Endothelial cell of umbilical vein (primary cell): ENCODE data around the gene RPS17. TPM values are rescaled to one million over a fixed set of nuclear protein-coding genes. Genes with fewer than 3 reads are reported as not detected.

Experiments
- BruUV-seq: library from RNA; stranded (reverse); fragments of 400-500 nt; replicated peaks from 2 replicates; lab custom pipeline; 2021; lab: Mats Ljungman, UMichigan
- CTCF ChIA-PET: fragments of 300-600, 350-600 bp; sonication (Branson Sonifier 250); formaldehyde crosslinking; loops from one replicate; lab custom pipeline; 2021; ENCODE audit warnings: antibody characterized with exemption, inconsistent platforms; lab: Charles Lee
- POLR2A ChIA-PET: fragments of 300-600, 350-600 bp; sonication (Branson Sonifier 250); formaldehyde crosslinking; loops from one replicate; lab custom pipeline; 2021; ENCODE audit warnings: antibody characterized with exemption, inconsistent platforms; lab: Charles Lee
- DNase-seq: peaks from one replicate; pipeline ENCODE4 v3.0.0-alpha.2; 2011; ENCODE audit warnings: low read depth, low spot score
- FAIRE-seq: peaks from 2 replicates; lab custom pipeline; 2011; peaks lifted over from hg19 to GRCh38; lab: Jason Lieb, UNC
- H2AFZ ChIP-seq: 2 replicates; pipeline ENCODE4 v1.6.0; 2012; ENCODE audit warnings: low read depth, low read length, control low read depth, inconsistent platforms
- H3K27ac ChIP-seq: 2 replicates; pipeline ENCODE4 v1.5.1; 2011; ENCODE audit warnings: low read depth, mild to moderate bottlenecking, control low read depth, low read length, moderate library complexity; ENCODE audit not compliant: insufficient read depth
- H3K27me3 ChIP-seq, 2 experiments: 2 replicates each; pipeline versions ENCODE4 v1.6.0 to v1.6.1; 2011; ENCODE audit warnings: low read length in 2 of 2, mixed read lengths in 1 of 2; ENCODE audit not compliant: control insufficient read depth in 2 of 2, insufficient read depth in 2 of 2
- H3K36me3 ChIP-seq, 2 experiments: 2 replicates in 1 of 2; 3 replicates in 1 of 2; pipeline ENCODE4 v1.5.1; 2011; ENCODE audit warnings: low read length in 2 of 2, mild to moderate bottlenecking in 1 of 2, moderate library complexity in 1 of 2; ENCODE audit not compliant: control insufficient read depth in 2 of 2, insufficient read depth in 2 of 2; ENCODE audit errors: extremely low read depth in 1 of 2
- H3K4me1 ChIP-seq: 3 replicates; pipeline ENCODE4 v1.5.1; 2011; ENCODE audit warnings: mild to moderate bottlenecking, low read length; ENCODE audit not compliant: control insufficient read depth, insufficient read depth; ENCODE audit errors: extremely low read depth
- H3K4me2 ChIP-seq: 2 replicates; pipeline ENCODE4 v1.6.1; 2011; ENCODE audit warnings: low read length, control low read depth, mixed read lengths; ENCODE audit not compliant: insufficient read depth
- H3K4me3 ChIP-seq, 3 experiments: fragments of 200-600 bp in 1 of 3; sonication (generic), shearing (Covaris generic) in 1 of 3; replicated peaks in 1 of 3; 2 replicates each; pipeline ENCODE4 v1.5.1; 2011 to 2016; ENCODE audit warnings: control low read depth in 3 of 3, low read length in 3 of 3, mild to moderate bottlenecking in 2 of 3, inconsistent platforms in 1 of 3, low read depth in 1 of 3, moderate library complexity in 1 of 3; ENCODE audit not compliant: insufficient read depth in 1 of 3
- H3K79me2 ChIP-seq: 2 replicates; pipeline ENCODE4 v1.6.0; 2012; ENCODE audit warnings: low read length, inconsistent platforms; ENCODE audit not compliant: control insufficient read depth, insufficient read depth
- H3K9ac ChIP-seq: replicated peaks from 2 replicates; pipeline ENCODE3; 2011; ENCODE audit warnings: low read length, control low read depth; ENCODE audit not compliant: insufficient read depth; ENCODE audit errors: extremely low read depth
- H3K9me1 ChIP-seq: replicated peaks from 3 replicates; pipeline ENCODE4 v1.6.0; 2011; ENCODE audit warnings: mild to moderate bottlenecking, low read length; ENCODE audit not compliant: control insufficient read depth, insufficient read depth; ENCODE audit errors: extremely low read depth
- H3K9me3 ChIP-seq: replicated peaks from 2 replicates; pipeline ENCODE4 v1.5.1; 2012; ENCODE audit warnings: low read length, inconsistent platforms; ENCODE audit not compliant: control insufficient read depth, insufficient read depth
- H4K20me1 ChIP-seq: replicated peaks from 2 replicates; pipeline ENCODE3; 2011; ENCODE audit warnings: mild to moderate bottlenecking, low read length; ENCODE audit not compliant: control insufficient read depth, insufficient read depth; ENCODE audit errors: extremely low read depth
- EZH2 ChIP-seq: IDR thresholded peaks from 2 replicates; pipeline ENCODE4 v1.6.1; 2012; ENCODE audit warnings: borderline replicate concordance, low read depth, mild to moderate bottlenecking, moderate library complexity, low read length, inconsistent platforms; ENCODE audit not compliant: severe bottlenecking
- GATA2 ChIP-seq: IDR thresholded peaks from 2 replicates; pipeline ENCODE4 v1.7.0; 2011; ENCODE audit warnings: low read depth, mild to moderate bottlenecking, moderate library complexity, mixed read lengths, low read length; ENCODE audit not compliant: insufficient read length, insufficient read depth
- JUN ChIP-seq: IDR thresholded peaks from 2 replicates; pipeline ENCODE4 v1.6.1; 2011; ENCODE audit warnings: borderline replicate concordance, low read depth; ENCODE audit not compliant: insufficient read length, insufficient read depth
- MYC ChIP-seq: IDR thresholded peaks from one replicate; pipeline ENCODE4 v1.6.1; 2011; ENCODE audit warnings: mild to moderate bottlenecking, low read depth, low read length
- POLR2A ChIP-seq: IDR thresholded peaks from 2 replicates; pipeline ENCODE4 v1.6.1; 2012; ENCODE audit warnings: low read depth, mild to moderate bottlenecking, control low read depth, low read length
- POLR2AphosphoS5 ChIP-seq: IDR thresholded peaks from 2 replicates; pipeline ENCODE4 v1.6.1; 2012; ENCODE audit warnings: low read depth, mild to moderate bottlenecking, control low read depth, low read length, moderate library complexity; ENCODE audit not compliant: insufficient read depth
- dilution Hi-C: fragments of 300-500 bp; cut with MboI; formaldehyde crosslinking; loops from one replicate; pipeline ENCODE4 v1.15.0; 2019; ENCODE audit warnings: low sequenced_read_pairs; ENCODE audit not compliant: extremely low pct_ligation_motif_present
- intact Hi-C: fragments of 100-400 bp; cut with micrococcal nuclease; formaldehyde crosslinking; loops from one replicate; pipeline ENCODE4 v1.10.0; 2022
- polyA plus RNA-seq, 4 experiments: library from polyadenylated mRNA; depleted of rRNA in 3 of 4; stranded (reverse) in 3 of 4; unstranded in 1 of 4; fragments of >200 nt; gene quantifications; 2 replicates each; pipeline versions ENCODE4 v1.2.1 to v1.2.3, GENCODE V29; 2011 to 2012; ENCODE audit warnings: missing spikeins in 1 of 4
- total RNA-seq: library from RNA; stranded (reverse); gene quantifications from 2 replicates; pipeline ENCODE4 v1.2.3, GENCODE V29; 2021
- TF ChIP-seq, protein P1 (sequence below): IDR thresholded peaks from 2 replicates; pipeline ENCODE4 v1.6.1; 2011; ENCODE audit not compliant: insufficient read depth, insufficient read length
- TF ChIP-seq, protein P2 (sequence below), 2 donors: IDR thresholded peaks; 1 replicate in 1 of 2; 2 replicates in 1 of 2; pipeline ENCODE4 v1.5.1; 2011; ENCODE audit warnings: low read length in 2 of 2, mild to moderate bottlenecking in 2 of 2, moderate library complexity in 2 of 2, control low read depth in 1 of 2, inconsistent platforms in 1 of 2, low read depth in 1 of 2; ENCODE audit not compliant: insufficient read depth in 1 of 2; ENCODE audit errors: extremely low read depth in 1 of 2

RPS17 gene
- total and polyA plus RNA-seq, 2 donors (not counting 3 experiments of a cell fraction or from before 2014, with no cell fraction given) = 1,690 to 4,382 TPM

DNA sequence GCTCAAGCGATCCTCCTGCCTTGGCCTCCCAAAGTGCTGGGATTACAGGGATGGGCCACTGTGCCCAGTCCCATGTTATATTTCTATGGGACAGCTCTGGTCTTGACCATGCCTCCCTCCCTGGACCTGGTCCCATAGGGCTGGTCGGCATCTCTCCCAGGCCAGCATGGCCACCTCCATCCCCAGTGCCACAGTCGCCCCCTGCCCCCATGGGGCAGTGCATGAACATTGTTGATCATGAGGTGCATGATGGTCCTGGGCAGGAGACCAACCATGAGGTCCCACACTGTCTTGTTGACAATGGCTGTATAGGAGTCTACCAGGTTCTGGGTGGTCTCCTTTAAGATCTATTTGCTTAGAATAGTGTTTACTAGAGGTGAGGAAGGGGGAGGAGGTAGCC, 6.5 kb downstream of the RPS17 start:
- Histone ChIP-seq H3K9me3 (no peaks in the 10 kb centered on the region), H3K27ac (no peak overlapping the region), H2AFZ (no peak overlapping the region), H4K20me1 (peaks cover 3% of the 10 kb centered on the region), H3K79me2 (peaks cover 27% of the 10 kb centered on the region), H3K4me1 (peaks cover 11% of the 10 kb centered on the region), H3K9ac (no peak overlapping the region), H3K9me1 (no peaks in the 10 kb centered on the region), H3K4me2 (no peak overlapping the region), H3K4me3 (no peak overlapping the region), H3K27me3 (no peaks in the 10 kb centered on the region), H3K36me3 (peaks cover 26 to 27% of the 10 kb centered on the region in 2 experiments)
- ChIA-PET POLR2A (no interaction called here), CTCF (no interaction called here)
- FAIRE-seq = no peak
- no TSS peak for BruUV-seq
- DNase-seq = no peak
- intact Hi-C loops (no loop called here), dilution Hi-C loops (no loop called here)
- TF ChIP-seq POLR2A (no peak), EZH2 (no peak), GATA2 (no peak), JUN (no peak), POLR2AphosphoS5 (no peak), MYC (no peak)
- TF ChIP-seq, protein P1, sequence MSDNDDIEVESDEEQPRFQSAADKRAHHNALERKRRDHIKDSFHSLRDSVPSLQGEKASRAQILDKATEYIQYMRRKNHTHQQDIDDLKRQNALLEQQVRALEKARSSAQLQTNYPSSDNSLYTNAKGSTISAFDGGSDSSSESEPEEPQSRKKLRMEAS = no peak
- TF ChIP-seq, protein P2, sequence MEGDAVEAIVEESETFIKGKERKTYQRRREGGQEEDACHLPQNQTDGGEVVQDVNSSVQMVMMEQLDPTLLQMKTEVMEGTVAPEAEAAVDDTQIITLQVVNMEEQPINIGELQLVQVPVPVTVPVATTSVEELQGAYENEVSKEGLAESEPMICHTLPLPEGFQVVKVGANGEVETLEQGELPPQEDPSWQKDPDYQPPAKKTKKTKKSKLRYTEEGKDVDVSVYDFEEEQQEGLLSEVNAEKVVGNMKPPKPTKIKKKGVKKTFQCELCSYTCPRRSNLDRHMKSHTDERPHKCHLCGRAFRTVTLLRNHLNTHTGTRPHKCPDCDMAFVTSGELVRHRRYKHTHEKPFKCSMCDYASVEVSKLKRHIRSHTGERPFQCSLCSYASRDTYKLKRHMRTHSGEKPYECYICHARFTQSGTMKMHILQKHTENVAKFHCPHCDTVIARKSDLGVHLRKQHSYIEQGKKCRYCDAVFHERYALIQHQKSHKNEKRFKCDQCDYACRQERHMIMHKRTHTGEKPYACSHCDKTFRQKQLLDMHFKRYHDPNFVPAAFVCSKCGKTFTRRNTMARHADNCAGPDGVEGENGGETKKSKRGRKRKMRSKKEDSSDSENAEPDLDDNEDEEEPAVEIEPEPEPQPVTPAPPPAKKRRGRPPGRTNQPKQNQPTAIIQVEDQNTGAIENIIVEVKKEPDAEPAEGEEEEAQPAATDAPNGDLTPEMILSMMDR (IDR thresholded peaks at IDR 0.05; ENCODE audit: extremely low read depth in 1 of 2, insufficient read depth in 1 of 2, low read depth in 1 of 2, low read length in 2 of 2) = no peak
